Natural killer cell (primary cell): ENCODE results near the gene LEUTX. TPM values are rescaled to one million over a fixed set of nuclear protein-coding genes. Genes with fewer than 3 reads are reported as not detected.
A peak's percentile ranks its signal among the peaks of the same experiment; 100 is the strongest.

ENCODE experiments used
- ATAC-seq, 3 donors: fragments of 150-1000 bp in 2 of 3; fragments of 200-7000 bp in 1 of 3; cut with Tn5 transposase; 1 replicate in 1 of 3; 2 replicates in 2 of 3; pipeline ENCODE4 v1.10.0; 2021; ENCODE audit warnings: mild to moderate bottlenecking in 2 of 3, moderate library complexity in 2 of 3
- DNase-seq, 2 donors: peaks; one replicate each; pipeline versions ENCODE4 v3.0.0 to v3.0.0-alpha.2; 2013 to 2021; ENCODE audit warnings: mixed read lengths in 1 of 2
- H3K27ac ChIP-seq: one replicate; pipeline ENCODE4 v1.5.1; 2013; ENCODE audit warnings: mild to moderate bottlenecking, low read length
- H3K27me3 ChIP-seq: one replicate; pipeline ENCODE4 v1.6.1; 2013; ENCODE audit warnings: low read length; ENCODE audit not compliant: control insufficient read depth, insufficient read depth
- H3K36me3 ChIP-seq: one replicate; pipeline ENCODE4 v1.6.1; 2013; ENCODE audit warnings: low read length; ENCODE audit not compliant: control insufficient read depth, insufficient read depth
- H3K4me1 ChIP-seq: one replicate; pipeline ENCODE4 v1.6.1; 2013; ENCODE audit warnings: low read length; ENCODE audit not compliant: control insufficient read depth, insufficient read depth
- H3K4me3 ChIP-seq: one replicate; pipeline ENCODE4 v1.5.1; 2013; ENCODE audit warnings: low read length
- H3K9me3 ChIP-seq: one replicate; pipeline ENCODE4 v1.6.1; 2013; ENCODE audit warnings: low read length; ENCODE audit not compliant: control insufficient read depth, insufficient read depth
- H3K27ac Mint-ChIP-seq, 2 donors: one replicate each; pipeline ENCODE4 v1.8.0; 2022; ENCODE audit warnings: mild to moderate bottlenecking in 2 of 2, mixed read lengths in 2 of 2, moderate library complexity in 1 of 2
- H3K27me3 Mint-ChIP-seq, 2 donors: one replicate each; pipeline ENCODE4 v1.8.0; 2022; ENCODE audit warnings: low read depth in 2 of 2, mixed read lengths in 2 of 2
- H3K36me3 Mint-ChIP-seq: one replicate; pipeline ENCODE4 v1.8.0; 2022; ENCODE audit warnings: mixed read lengths
- H3K4me1 Mint-ChIP-seq, 2 donors: one replicate each; pipeline ENCODE4 v1.8.0; 2022; ENCODE audit warnings: mixed read lengths in 2 of 2
- H3K4me3 Mint-ChIP-seq: one replicate; pipeline ENCODE4 v1.8.0; 2022; ENCODE audit warnings: mild to moderate bottlenecking, moderate library complexity, mixed read lengths
- H3K9me3 Mint-ChIP-seq, 2 donors: one replicate each; pipeline ENCODE4 v1.8.0; 2022; ENCODE audit warnings: mixed read lengths in 2 of 2
- CTCF ChIP-seq: fragments of 200-600 bp; IDR thresholded peaks from one replicate; pipeline ENCODE4 v1.8.0; 2022; ENCODE audit warnings: antibody characterized with exemption
- WGBS: methylation state at CpG from one replicate; pipeline ENCODE4 v1.1.7; 2013; ENCODE audit warnings: missing lambda C conversion rate; ENCODE audit not compliant: insufficient coverage; 5-methylcytosine and 5-hydroxymethylcytosine counted together
- intact Hi-C: fragments of 100-400 bp; cut with micrococcal nuclease; formaldehyde crosslinking; loops from one replicate; pipeline ENCODE4 v1.14.2; 2022
- total RNA-seq, 4 donors: library from RNA; stranded (reverse); fragments of 120-200 nt in 1 of 4; gene quantifications; one replicate each; pipeline versions ENCODE4 v1.2.3 to v1.2.4, GENCODE V29; 2013 to 2022

The LEUTX gene
- total RNA-seq, 3 donors from 2014 or later (not counting 1 experiment from before 2014, with no cell fraction given) = not detected

GRCh38 chr19:39831679-39832078 lies 53.0 kb downstream of the LEUTX start:
- intact Hi-C loops = no loop called here
- WGBS = 96% methylated on average over 16 of the region's 16 CpGs
- TF ChIP-seq CTCF = no peak
- Mint-ChIP-seq H3K27ac (peak overlapping the region; percentile 87 to 92), H3K4me3 (peak overlapping the region; percentile 87), H3K36me3 (no peaks in the 10 kb centered on the region), H3K9me3 (no peaks in the 10 kb centered on the region), H3K27me3 (no peaks in the 10 kb centered on the region), H3K4me1 (peaks cover 43 to 57% of the 10 kb centered on the region in 2 donors)
- DNase-seq (no peak), ATAC-seq (no peak)
- H3K27ac ChIP-seq = no peak overlapping the region
- no peaks in the 10 kb centered on the region for H3K9me3 ChIP-seq
- no peak overlapping the region for H3K4me3 ChIP-seq
- peaks cover 50% of the 10 kb centered on the region for H3K4me1 ChIP-seq
- H3K27me3 ChIP-seq = no peaks in the 10 kb centered on the region
- H3K36me3 ChIP-seq = peaks cover 40% of the 10 kb centered on the region

- peak overlapping the region; percentile 94 for H3K27ac ChIP-seq
- H3K36me3 Mint-ChIP-seq = no peaks in the 10 kb centered on the region
- H3K4me3 ChIP-seq = peak overlapping the region; percentile 95
- H3K27me3 ChIP-seq = no peaks in the 10 kb centered on the region
- no peaks in the 10 kb centered on the region for H3K9me3 ChIP-seq
- peaks cover 43 to 57% of the 10 kb centered on the region in 2 donors for H3K4me1 Mint-ChIP-seq
- no peak for TF ChIP-seq CTCF
- no peaks in the 10 kb centered on the region for H3K27me3 Mint-ChIP-seq
- H3K36me3 ChIP-seq = peaks cover 44% of the 10 kb centered on the region
- WGBS = 42% methylated on average over 5 of the region's 5 CpGs
- H3K27ac Mint-ChIP-seq = peak overlapping the region; percentile 87 to 92
- H3K4me3 Mint-ChIP-seq = peak overlapping the region; percentile 87
- intact Hi-C loops = loop anchor here (1.0 kb wide), 1 partner anchor 8 kb away; no protein-coding TSS in a partner anchor
- DNase-seq (peak in 1 of 2 donors; percentile 61), ATAC-seq (no peak)
- peaks cover 44% of the 10 kb centered on the region for H3K4me1 ChIP-seq
- no peaks in the 10 kb centered on the region for H3K9me3 Mint-ChIP-seq
Measured at GRCh38 chr19:39832341-39833083, 53.9 kb downstream of the LEUTX start.

- WGBS = 1% methylated on average over 24 of the region's 24 CpGs
- intact Hi-C loops = loop anchor here (1.0 kb wide), 1 partner anchor 9 kb away; no protein-coding TSS in a partner anchor
Measured at GRCh38 chr19:39833160-39833463, 54.5 kb downstream of the LEUTX start.

More at GRCh38 chr19:39833160-39833463, 54.5 kb downstream of the LEUTX start:
- H3K27ac Mint-ChIP-seq = peak overlapping the region; percentile 87 to 92
- H3K4me3 Mint-ChIP-seq = peak overlapping the region; percentile 87
- H3K36me3 Mint-ChIP-seq = no peaks in the 10 kb centered on the region
- Histone ChIP-seq H3K4me1 (peaks cover 38% of the 10 kb centered on the region), H3K9me3 (no peaks in the 10 kb centered on the region), H3K36me3 (peaks cover 48% of the 10 kb centered on the region), H3K27me3 (no peaks in the 10 kb centered on the region), H3K27ac (peak overlapping the region; percentile 94), H3K4me3 (peak overlapping the region; percentile 95)
- no peaks in the 10 kb centered on the region for H3K9me3 Mint-ChIP-seq
- H3K27me3 Mint-ChIP-seq = no peaks in the 10 kb centered on the region
- ATAC-seq (peak in 2 of 3 donors; percentile 33 to 40), DNase-seq (no peak)
- no peak for TF ChIP-seq CTCF
- H3K4me1 Mint-ChIP-seq = peaks cover 38 to 52% of the 10 kb centered on the region in 2 donors
